Nephron progenitor cell (in vitro differentiated cells): ENCODE data around the gene NDUFAF5.

Experiments used
- DNase-seq: peaks from one replicate; pipeline ENCODE4 v3.0.0; 2021
- H3K27ac Mint-ChIP-seq: 2 replicates; pipeline ENCODE4 v1.8.0; 2021; ENCODE audit warnings: mild to moderate bottlenecking, moderate library complexity, mixed read lengths
- H3K27me3 Mint-ChIP-seq: 2 replicates; pipeline ENCODE4 v1.8.0; 2021; ENCODE audit warnings: mild to moderate bottlenecking, low read depth, mixed read lengths; ENCODE audit not compliant: poor library complexity
- H3K36me3 Mint-ChIP-seq: 2 replicates; pipeline ENCODE4 v1.8.0; 2021; ENCODE audit warnings: low read depth, mixed read lengths
- H3K4me1 Mint-ChIP-seq: 2 replicates; pipeline ENCODE4 v1.8.0; 2021; ENCODE audit warnings: mixed read lengths
- H3K4me3 Mint-ChIP-seq: 2 replicates; pipeline ENCODE4 v1.8.0; 2021; ENCODE audit warnings: mild to moderate bottlenecking, moderate library complexity, mixed read lengths
- H3K9me3 Mint-ChIP-seq: 2 replicates; pipeline ENCODE4 v1.8.0; 2021; ENCODE audit warnings: mild to moderate bottlenecking, moderate library complexity, mixed read lengths
- TF ChIP-seq, protein P1 (sequence below): fragments of 200-600 bp; sonication (generic); IDR thresholded peaks from 2 replicates; pipeline ENCODE4 v1.5.0; 2021; ENCODE audit warnings: antibody characterized with exemption

The NDUFAF5 gene

DNA sequence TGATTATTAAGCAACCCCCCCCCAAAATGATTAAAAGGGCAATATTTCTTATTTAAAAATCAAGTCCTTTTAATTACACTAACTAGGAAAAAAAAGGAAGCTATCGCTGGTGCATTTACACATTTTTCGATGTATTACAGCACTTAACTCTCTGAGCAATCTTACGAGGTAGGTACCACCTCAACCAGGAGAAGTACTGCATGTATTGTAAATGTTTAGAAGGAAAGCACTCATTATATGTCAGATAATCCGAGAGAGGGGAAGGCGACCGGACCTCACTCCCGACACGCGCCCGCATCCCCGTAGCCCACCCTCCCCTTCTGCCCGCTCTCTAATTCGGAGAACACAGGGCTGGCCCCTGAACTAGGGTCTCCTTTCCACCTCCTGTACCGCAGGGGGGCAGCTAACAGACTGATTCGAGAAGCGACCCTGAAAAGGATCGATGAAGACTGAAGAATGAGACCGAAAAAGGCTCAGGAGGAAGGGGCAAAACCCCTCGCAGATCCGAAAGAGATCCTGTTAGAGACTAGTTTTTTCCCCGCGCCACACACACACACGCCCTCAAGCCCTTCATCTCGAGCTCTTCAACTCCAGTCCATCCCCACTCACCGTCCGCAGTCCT is 446 bp upstream of the NDUFAF5 start:
- Mint-ChIP-seq H3K27ac (peak overlapping the region; percentile 99), H3K9me3 (no peaks in the 10 kb centered on the region), H3K36me3 (peaks cover 39% of the 10 kb centered on the region), H3K4me3 (peak overlapping the region; percentile 98), H3K27me3 (no peaks in the 10 kb centered on the region), H3K4me1 (peaks cover 56% of the 10 kb centered on the region)
- peak; percentile 55 for DNase-seq
- TF ChIP-seq, protein P1, sequence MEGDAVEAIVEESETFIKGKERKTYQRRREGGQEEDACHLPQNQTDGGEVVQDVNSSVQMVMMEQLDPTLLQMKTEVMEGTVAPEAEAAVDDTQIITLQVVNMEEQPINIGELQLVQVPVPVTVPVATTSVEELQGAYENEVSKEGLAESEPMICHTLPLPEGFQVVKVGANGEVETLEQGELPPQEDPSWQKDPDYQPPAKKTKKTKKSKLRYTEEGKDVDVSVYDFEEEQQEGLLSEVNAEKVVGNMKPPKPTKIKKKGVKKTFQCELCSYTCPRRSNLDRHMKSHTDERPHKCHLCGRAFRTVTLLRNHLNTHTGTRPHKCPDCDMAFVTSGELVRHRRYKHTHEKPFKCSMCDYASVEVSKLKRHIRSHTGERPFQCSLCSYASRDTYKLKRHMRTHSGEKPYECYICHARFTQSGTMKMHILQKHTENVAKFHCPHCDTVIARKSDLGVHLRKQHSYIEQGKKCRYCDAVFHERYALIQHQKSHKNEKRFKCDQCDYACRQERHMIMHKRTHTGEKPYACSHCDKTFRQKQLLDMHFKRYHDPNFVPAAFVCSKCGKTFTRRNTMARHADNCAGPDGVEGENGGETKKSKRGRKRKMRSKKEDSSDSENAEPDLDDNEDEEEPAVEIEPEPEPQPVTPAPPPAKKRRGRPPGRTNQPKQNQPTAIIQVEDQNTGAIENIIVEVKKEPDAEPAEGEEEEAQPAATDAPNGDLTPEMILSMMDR, result no peak

DNA sequence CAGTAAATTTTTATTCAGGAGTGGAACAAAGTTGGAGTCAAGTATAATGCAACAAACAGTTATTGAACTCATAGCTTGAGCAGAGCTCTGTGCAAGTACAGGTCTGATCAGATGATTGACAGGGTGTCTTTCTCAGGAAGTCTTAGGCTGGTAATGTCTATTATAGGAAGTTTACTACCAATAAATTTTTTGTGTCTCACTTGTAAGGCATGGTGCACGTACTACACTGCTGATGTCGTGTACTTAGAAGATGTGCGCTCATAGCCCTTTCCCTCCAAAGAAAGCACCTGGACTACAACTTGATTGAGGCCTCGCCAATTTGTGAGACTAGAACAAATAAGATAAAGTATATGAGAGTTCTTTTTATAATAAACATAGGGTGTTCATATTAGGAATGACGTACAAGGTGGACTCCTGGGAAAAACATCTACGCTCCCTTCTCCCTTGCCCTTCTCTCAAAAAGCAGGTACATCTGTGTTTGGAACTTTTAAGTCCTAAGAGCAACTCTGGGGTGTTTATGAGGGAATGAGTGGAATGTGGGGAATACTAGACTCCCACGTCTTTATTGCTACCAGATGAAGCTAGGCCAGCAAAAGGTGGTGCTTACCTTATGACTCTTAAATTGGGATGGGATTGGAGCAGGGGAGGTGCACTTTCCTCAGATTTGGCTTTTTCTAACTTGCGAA is 1.5 kb downstream of the NDUFAF5 start:
- peaks cover 52% of the 10 kb centered on the region for H3K4me1 Mint-ChIP-seq
- no peak for DNase-seq
- peak overlapping the region; percentile 70 for H3K27ac Mint-ChIP-seq
- peaks cover 38% of the 10 kb centered on the region for H3K36me3 Mint-ChIP-seq
- H3K27me3 Mint-ChIP-seq, result no peaks in the 10 kb centered on the region
- H3K4me3 Mint-ChIP-seq, result peak overlapping the region; percentile 98
- TF ChIP-seq, protein P1, result no peak
- H3K9me3 Mint-ChIP-seq, result no peaks in the 10 kb centered on the region

DNA sequence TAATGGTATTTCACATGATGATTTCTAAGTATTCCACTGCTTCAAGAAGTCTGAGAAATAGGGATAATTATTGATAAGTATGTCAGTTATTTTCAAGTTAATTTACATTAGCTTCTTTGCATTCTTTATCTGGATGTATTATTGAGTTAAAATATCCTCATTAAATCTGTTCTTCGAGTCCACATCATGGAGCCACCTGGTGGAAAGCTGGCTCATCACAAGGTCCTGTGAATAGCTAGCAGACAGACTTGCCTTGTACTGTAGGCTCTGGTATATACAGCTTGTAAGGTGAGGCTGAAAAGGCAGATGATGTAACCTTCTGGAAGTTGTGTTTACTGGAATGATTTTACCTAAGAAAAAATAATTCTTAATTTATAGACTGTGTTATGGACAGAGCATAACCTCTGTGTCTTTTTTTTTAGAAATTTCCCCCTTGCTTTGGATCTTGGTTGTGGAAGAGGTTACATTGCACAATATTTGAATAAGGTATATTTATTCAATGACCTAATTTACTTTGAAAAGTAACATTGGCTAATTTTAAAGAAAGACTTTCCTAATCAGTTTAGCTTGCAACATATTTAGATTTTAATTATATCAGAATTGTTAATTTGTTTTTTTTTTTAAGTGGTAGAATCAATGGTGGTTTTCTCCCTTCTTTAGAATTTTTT is 3.5 kb downstream of the NDUFAF5 start:
- Mint-ChIP-seq H3K36me3 (peaks cover 26% of the 10 kb centered on the region), H3K27ac (no peak overlapping the region), H3K4me3 (no peak overlapping the region), H3K9me3 (no peaks in the 10 kb centered on the region), H3K4me1 (peaks cover 40% of the 10 kb centered on the region), H3K27me3 (no peaks in the 10 kb centered on the region)
- TF ChIP-seq, protein P1, result peak; percentile 52
- DNase-seq, result peak; percentile 37

DNA sequence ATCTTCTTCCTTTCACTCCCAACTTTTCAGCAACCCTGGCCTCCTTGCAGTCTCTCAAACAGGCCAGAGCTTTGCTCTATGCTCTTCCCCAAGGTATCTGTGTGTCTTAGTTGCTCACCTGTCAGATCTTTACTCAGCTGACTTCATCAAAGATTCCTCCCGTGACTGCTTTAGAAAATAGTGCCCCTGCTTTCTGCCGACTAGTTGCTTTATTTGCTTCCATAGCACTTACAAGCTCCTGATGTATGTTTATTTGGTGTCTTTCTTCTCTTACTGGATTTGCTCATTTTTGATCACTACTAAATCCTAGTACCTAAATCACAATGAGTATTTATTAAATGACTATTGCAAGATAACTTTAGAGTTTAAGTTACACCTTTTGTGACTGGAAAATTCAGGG is 5.9 kb downstream of the NDUFAF5 start:
- DNase-seq, result no peak
- Mint-ChIP-seq H3K36me3 (peaks cover 49% of the 10 kb centered on the region), H3K9me3 (no peaks in the 10 kb centered on the region), H3K4me3 (no peak overlapping the region), H3K4me1 (peaks cover 17% of the 10 kb centered on the region), H3K27me3 (no peaks in the 10 kb centered on the region), H3K27ac (no peak overlapping the region)
- TF ChIP-seq, protein P1, result no peak

DNA sequence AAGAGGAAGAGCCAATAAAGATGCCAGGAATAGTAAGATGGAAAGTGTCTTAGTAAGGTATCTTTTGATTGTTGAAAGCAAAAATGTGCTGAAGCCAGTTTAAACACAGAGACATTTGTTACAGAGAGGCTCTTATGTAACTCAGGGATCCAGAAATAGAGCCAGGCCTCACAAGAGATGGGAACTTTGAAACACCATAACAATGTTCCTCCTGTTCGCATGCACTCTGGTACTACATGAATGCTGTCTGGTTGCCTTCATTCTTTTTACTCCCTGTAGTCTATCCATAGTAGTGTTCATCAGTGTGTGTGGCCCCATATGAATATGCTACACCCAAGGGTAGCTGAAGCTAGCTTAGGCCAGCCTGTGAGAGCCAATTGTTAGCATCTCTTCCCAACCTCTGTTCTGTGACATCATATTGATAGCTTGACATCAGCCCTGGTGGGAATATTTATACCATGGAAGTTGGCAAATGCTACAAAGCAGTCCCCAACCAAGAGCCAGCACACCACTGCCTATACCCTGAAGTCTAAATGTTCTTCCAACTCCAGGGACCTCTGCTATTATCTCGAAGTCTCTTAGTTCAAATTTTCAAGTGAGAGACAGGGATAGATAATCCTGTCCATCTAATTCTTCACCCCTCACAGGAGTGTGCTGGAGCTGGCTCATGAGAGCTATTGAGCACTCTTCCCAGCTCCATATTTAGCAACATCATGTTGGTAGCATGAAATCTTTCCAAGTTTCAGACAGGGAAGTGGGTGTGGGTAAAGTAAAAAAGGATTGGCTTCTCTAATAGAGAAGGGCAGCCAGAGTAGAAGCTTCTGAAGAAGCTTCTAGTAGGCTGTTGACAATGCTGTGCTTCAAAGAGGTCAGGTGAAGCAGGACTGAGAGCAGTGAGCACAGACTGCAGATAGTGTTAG is 7.0 kb downstream of the NDUFAF5 start:
- DNase-seq, result no peak
- H3K4me1 Mint-ChIP-seq, result peaks cover 6% of the 10 kb centered on the region
- H3K27ac Mint-ChIP-seq, result peak overlapping the region; percentile 44
- TF ChIP-seq, protein P1, result no peak
- H3K9me3 Mint-ChIP-seq, result no peaks in the 10 kb centered on the region
- H3K36me3 Mint-ChIP-seq, result peaks cover 58% of the 10 kb centered on the region
- no peak overlapping the region for H3K4me3 Mint-ChIP-seq
- H3K27me3 Mint-ChIP-seq, result no peaks in the 10 kb centered on the region
